Astrocyte (in vitro differentiated cells and primary cell): Measurements from ENCODE around the gene MESD.

ENCODE experiments used
- EZH2 ChIP-seq: IDR thresholded peaks from 2 replicates; pipeline ENCODE4 v1.6.1; 2012; ENCODE audit warnings: mild to moderate bottlenecking, low read length, inconsistent platforms; ENCODE audit not compliant: insufficient read depth
- TF ChIP-seq, protein P1 (sequence below): IDR thresholded peaks from 2 replicates; pipeline ENCODE4 v1.5.1; 2011; ENCODE audit warnings: low read depth, mild to moderate bottlenecking, inconsistent platforms, low read length, moderate library complexity; ENCODE audit not compliant: insufficient read depth

DNA sequence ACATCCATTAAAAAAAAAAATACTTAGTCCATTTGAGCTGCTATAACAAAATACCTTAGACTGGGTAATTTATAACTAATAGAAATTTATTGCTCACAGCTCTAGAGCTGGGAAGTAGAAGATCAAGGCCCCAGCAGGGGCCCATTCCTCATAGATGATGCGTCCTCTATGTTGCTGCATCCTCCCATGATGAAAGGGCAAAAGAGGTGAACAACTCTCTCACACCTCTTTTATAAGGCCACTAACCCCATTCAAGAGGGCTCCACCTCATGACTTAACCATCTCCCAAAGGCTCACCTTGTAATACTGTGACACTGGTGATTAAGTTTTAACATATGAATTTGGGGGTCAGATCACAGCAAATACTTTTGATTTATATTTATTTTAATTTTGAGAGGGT is 8.1 kb upstream of the MESD start:
- TF ChIP-seq, protein P1, sequence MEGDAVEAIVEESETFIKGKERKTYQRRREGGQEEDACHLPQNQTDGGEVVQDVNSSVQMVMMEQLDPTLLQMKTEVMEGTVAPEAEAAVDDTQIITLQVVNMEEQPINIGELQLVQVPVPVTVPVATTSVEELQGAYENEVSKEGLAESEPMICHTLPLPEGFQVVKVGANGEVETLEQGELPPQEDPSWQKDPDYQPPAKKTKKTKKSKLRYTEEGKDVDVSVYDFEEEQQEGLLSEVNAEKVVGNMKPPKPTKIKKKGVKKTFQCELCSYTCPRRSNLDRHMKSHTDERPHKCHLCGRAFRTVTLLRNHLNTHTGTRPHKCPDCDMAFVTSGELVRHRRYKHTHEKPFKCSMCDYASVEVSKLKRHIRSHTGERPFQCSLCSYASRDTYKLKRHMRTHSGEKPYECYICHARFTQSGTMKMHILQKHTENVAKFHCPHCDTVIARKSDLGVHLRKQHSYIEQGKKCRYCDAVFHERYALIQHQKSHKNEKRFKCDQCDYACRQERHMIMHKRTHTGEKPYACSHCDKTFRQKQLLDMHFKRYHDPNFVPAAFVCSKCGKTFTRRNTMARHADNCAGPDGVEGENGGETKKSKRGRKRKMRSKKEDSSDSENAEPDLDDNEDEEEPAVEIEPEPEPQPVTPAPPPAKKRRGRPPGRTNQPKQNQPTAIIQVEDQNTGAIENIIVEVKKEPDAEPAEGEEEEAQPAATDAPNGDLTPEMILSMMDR = no peak
- TF ChIP-seq EZH2 = no peak
